Pulmonary artery endothelial cell (primary cell): ENCODE data around the gene RPS5. TPM values are rescaled to one million over a fixed set of nuclear protein-coding genes. Genes with fewer than 3 reads are reported as not detected.
"Not testable (repeated sequence)": the region's sequence is repeated elsewhere in the genome, so short reads cannot be mapped to it uniquely, and the experiment has no call there.

Experiments
- DNase-seq: peaks from one replicate; pipeline ENCODE4 v3.0.0-alpha.2; 2011; ENCODE audit warnings: low read depth, low spot score
- total RNA-seq: library from RNA; depleted of rRNA; stranded (reverse); fragments of >200 nt; gene quantifications from 2 replicates; pipeline ENCODE4 v1.2.3, GENCODE V29; 2014

Gene RPS5
- total RNA-seq, 1 donor from 2014 or later = 2,639 TPM

GRCh38 chr19:58403920-58404478 lies 16.9 kb downstream of the RPS5 start:
- not testable (repeated sequence) for DNase-seq

- no peak for DNase-seq
These were observed 20.0 kb downstream of the RPS5 start for GRCh38 chr19:58406818-58407657.

DNA sequence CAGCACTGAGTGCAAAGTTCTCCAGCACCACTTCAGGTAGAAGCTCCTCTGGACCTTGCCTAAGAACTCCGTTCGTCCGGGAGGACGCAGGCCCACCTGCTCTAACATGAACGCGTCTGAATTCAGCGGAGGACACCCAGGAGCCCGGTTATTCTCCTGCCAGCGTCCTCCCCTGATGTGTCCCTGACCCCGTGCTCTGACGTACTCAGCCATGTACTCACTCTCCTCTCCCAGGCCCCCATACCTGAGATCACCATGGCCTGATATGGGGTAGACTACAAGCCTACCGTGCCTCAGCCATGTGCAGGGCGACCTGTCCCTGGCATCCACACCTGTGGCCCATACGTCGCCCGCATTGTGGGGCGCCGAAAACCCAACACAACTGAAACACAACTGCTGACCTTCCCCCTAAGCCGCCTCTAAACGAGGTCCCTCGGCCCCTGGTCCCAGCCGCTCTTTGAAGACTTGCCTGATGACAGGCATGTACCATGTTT lies 20.6 kb downstream of the RPS5 start:
- DNase-seq = no peak

GRCh38 chr19:58408152-58409009 lies 21.3 kb downstream of the RPS5 start, which contains the start of gene ZNF584:
TSS of gene ZNF584 (plus strand) at chr19:58408649. CDS start at chr19:58409148, 499 bp downstream.
- peak; percentile 79 for DNase-seq

- DNase-seq = no peak
These were observed 22.1 kb downstream of the RPS5 start for GRCh38 chr19:58409010-58409790.

- no peak for DNase-seq
These were observed 29.5 kb downstream of the RPS5 start for GRCh38 chr19:58416604-58417003.

DNA sequence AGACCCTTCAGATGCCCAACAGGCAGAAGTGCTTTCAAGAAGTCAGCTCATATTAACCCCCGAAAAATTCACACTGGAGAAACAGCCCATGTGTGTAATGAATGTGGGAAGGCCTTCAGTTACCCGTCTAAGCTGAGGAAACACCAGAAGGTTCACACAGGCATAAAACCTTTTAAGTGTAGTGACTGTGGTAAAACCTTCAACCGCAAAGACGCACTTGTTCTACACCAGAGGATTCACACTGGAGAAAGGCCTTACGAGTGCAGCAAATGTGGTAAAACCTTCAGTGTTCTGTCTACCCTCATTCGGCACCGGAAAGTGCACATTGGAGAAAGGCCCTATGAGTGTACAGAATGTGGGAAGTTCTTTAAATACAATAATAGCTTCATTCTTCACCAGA lies 30.0 kb downstream of the RPS5 start:
- DNase-seq = no peak

- no peak for DNase-seq
These were observed 41.5 kb downstream of the RPS5 start for GRCh38 chr19:58428617-58429016.

DNA sequence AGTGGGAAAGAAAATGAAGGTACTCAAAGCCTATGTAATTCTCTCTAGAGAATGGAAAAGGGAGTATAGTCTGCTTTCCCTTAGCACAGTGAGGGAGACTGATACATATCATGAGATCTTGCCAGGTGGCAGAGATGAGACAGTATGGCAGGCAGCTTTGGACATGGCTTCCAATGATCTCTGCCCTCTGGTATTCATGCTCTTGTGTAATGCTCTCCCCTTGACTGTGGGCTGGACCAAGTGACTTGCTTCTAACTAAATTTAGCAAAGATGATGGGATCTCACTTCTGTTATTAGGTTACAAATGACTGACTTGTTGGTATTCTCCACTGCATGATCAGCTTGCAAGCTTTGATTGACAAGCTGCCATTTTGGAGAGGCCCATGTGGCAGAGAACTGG lies 42.7 kb downstream of the RPS5 start:
- no peak for DNase-seq

DNA sequence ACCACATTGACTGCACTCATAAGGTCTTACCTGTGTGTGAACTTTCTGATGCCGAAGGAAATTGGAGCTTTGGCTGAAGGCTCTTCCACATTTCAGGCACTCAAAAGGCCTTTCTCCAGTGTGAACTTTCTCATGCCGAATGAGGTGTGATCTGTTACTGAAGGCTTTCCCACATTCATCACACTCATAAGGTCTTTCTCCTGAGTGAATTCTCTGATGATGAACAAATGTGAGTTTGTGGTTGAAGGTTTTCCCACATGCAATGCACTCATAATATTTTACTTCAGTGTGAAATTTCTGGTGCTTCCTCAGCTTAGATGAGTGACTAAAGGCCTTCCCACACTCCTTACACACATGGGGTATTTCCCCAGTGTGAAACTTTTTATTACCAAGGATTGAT lies 47.1 kb downstream of the RPS5 start:
- no peak for DNase-seq

- DNase-seq = peak; percentile 100
These were observed 52.8 kb downstream of the RPS5 start, which contains the start of gene ZNF132 for GRCh38 chr19:58439576-58440554. TSS of gene ZNF132 (minus strand) at chr19:58440153. CDS start at chr19:58439821, 332 bp downstream.

GRCh38 chr19:58440556-58440955 lies 53.5 kb downstream of the RPS5 start:
- DNase-seq = no peak

- DNase-seq = not testable (repeated sequence)
These were observed 55.9 kb downstream of the RPS5 start for GRCh38 chr19:58442986-58443385.

Other genes starting within 250 kb of the RPS5 start
- 10.0 and 12.5 TPM in 2 replicates for gene ZNF329, start 236.5 kb upstream of the RPS5 start, total RNA-seq
- gene ZNF274, start 204.2 kb upstream of the RPS5 start, total RNA-seq = 19.7 and 28.6 TPM in 2 replicates
- gene ZNF544, start 158.4 kb upstream of the RPS5 start, total RNA-seq = 54.7 and 73.2 TPM in 2 replicates
- gene ZNF8, start 108.3 kb upstream of the RPS5 start, total RNA-seq = 3.7 and 3.8 TPM in 2 replicates
- 13.2 and 19.3 TPM in 2 replicates for gene ERVK3-1, start 81.9 kb upstream of the RPS5 start, total RNA-seq
- gene ZSCAN22, start 60.3 kb upstream of the RPS5 start, total RNA-seq = 1.8 and 3.2 TPM in 2 replicates
- 2.2 and 5.3 TPM in 2 replicates for gene A1BG, start 33.8 kb upstream of the RPS5 start, total RNA-seq
- 0.53 and 0.67 TPM in 2 replicates for gene ZNF497, start 24.5 kb upstream of the RPS5 start, total RNA-seq
- 1.1 and 1.8 TPM in 2 replicates for gene ZNF837, start 6.2 kb upstream of the RPS5 start, total RNA-seq
- 0.18 TPM in 1 of 2 replicates, not detected in the other for gene RNF225, start 8.4 kb downstream of the RPS5 start, total RNA-seq
- gene ZNF584, start 21.4 kb downstream of the RPS5 start, total RNA-seq = 16.2 and 20.3 TPM in 2 replicates
- gene ZNF132, start 52.9 kb downstream of the RPS5 start, total RNA-seq = 4.7 and 7.5 TPM in 2 replicates
- 10.0 and 11.4 TPM in 2 replicates for gene ZNF324B, start 64.4 kb downstream of the RPS5 start, total RNA-seq
- 12.6 and 12.7 TPM in 2 replicates for gene ZNF324, start 79.8 kb downstream of the RPS5 start, total RNA-seq
- 4.9 and 5.4 TPM in 2 replicates for gene ZNF446, start 89.1 kb downstream of the RPS5 start, total RNA-seq
- gene SLC27A5, start 124.7 kb downstream of the RPS5 start, total RNA-seq = 6.3 and 14.8 TPM in 2 replicates
- gene ZBTB45, start 132.5 kb downstream of the RPS5 start, total RNA-seq = 6.0 and 6.5 TPM in 2 replicates
- 526 and 542 TPM in 2 replicates for gene TRIM28, start 156.8 kb downstream of the RPS5 start, total RNA-seq
- 114 and 145 TPM in 2 replicates for gene CHMP2A, start 167.8 kb downstream of the RPS5 start, total RNA-seq
- gene UBE2M, start 171.3 kb downstream of the RPS5 start, total RNA-seq = 106 and 111 TPM in 2 replicates
- 9.0 and 10.6 TPM in 2 replicates for gene MZF1, start 186.1 kb downstream of the RPS5 start, total RNA-seq